ENCODE results near the gene NTRK1. TPM values are rescaled to one million over a fixed set of nuclear protein-coding genes. Genes with fewer than 3 reads are reported as not detected.
A peak's percentile ranks its signal among the peaks of the same experiment; 100 is the strongest.

Gene NTRK1
- total RNA-seq, 4 donors from 2014 or later = 0.09 to 0.57 TPM; not detected in 2

DNA sequence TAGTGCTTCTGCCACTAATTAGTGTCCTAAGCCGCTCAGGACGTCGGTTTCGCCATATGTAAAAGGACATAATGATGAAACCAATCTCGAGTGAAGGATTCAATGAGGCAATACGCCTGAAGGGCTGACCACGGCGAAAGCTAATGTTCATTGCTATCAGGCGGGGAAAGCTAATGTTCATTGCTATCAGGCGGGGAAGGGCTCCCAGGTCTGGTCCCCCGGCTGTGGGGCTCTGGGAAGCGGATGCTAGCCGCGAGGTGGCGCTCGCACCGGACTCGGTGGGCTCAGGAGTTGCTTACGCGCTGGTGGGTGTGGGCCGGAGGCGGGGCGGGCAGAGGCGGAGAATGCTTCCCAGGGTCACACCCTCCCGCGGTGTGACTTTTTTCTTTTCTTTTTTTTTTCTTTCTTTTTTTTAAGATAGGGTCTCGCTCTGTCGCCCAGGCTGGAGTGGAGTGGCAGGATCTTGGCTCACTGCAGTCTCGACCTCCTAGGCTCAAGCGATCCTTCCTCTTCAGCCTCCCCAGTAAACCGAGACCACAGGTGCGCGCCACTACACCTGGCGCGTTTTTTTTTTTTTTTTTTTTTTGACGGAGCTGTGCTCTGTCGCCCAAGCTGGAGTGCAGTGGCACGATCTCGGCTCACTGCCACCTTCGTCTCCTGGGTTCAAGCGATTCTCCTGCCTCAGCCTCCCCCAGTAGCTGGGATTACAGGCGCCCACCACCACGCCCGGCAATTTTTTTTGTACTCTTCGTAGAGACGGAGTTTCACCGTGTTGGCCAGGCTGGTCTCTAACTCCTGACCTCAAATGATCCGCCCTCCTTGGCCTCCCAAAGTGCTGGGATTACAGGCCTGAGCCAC is 31.8 kb downstream of the NTRK1 start:
- TF ChIP-seq, protein P1, sequence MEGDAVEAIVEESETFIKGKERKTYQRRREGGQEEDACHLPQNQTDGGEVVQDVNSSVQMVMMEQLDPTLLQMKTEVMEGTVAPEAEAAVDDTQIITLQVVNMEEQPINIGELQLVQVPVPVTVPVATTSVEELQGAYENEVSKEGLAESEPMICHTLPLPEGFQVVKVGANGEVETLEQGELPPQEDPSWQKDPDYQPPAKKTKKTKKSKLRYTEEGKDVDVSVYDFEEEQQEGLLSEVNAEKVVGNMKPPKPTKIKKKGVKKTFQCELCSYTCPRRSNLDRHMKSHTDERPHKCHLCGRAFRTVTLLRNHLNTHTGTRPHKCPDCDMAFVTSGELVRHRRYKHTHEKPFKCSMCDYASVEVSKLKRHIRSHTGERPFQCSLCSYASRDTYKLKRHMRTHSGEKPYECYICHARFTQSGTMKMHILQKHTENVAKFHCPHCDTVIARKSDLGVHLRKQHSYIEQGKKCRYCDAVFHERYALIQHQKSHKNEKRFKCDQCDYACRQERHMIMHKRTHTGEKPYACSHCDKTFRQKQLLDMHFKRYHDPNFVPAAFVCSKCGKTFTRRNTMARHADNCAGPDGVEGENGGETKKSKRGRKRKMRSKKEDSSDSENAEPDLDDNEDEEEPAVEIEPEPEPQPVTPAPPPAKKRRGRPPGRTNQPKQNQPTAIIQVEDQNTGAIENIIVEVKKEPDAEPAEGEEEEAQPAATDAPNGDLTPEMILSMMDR (IDR thresholded peaks at IDR 0.05) = peak; percentile 66 to 90 (median 80)
- TF ChIP-seq POLR2A (IDR thresholded peaks at IDR 0.05) = no peak
- intact Hi-C loops (cut with DNase I) = no loop called here
- WGBS, 2 donors = 1 to 5% methylated on average over 35 to 45 of the region's 48 CpGs
- no peaks in the 10 kb centered on the region for H3K36me3 ChIP-seq
- H3K27me3 ChIP-seq = peaks cover 0 to 61% (median 2%) of the 10 kb centered on the region in 4 donors
- H3K4me3 ChIP-seq = peak overlapping the region in 3 of 4 donors; percentile 48 to 65 (median 50)
- DNase-seq = no peak
- H3K27ac ChIP-seq = peak overlapping the region in 3 of 4 donors; percentile 87 to 89 (median 89)
- peaks cover 7 to 60% (median 19%) of the 10 kb centered on the region in 3 donors for H3K4me1 ChIP-seq
- no peaks in the 10 kb centered on the region for H3K9me3 ChIP-seq

DNA sequence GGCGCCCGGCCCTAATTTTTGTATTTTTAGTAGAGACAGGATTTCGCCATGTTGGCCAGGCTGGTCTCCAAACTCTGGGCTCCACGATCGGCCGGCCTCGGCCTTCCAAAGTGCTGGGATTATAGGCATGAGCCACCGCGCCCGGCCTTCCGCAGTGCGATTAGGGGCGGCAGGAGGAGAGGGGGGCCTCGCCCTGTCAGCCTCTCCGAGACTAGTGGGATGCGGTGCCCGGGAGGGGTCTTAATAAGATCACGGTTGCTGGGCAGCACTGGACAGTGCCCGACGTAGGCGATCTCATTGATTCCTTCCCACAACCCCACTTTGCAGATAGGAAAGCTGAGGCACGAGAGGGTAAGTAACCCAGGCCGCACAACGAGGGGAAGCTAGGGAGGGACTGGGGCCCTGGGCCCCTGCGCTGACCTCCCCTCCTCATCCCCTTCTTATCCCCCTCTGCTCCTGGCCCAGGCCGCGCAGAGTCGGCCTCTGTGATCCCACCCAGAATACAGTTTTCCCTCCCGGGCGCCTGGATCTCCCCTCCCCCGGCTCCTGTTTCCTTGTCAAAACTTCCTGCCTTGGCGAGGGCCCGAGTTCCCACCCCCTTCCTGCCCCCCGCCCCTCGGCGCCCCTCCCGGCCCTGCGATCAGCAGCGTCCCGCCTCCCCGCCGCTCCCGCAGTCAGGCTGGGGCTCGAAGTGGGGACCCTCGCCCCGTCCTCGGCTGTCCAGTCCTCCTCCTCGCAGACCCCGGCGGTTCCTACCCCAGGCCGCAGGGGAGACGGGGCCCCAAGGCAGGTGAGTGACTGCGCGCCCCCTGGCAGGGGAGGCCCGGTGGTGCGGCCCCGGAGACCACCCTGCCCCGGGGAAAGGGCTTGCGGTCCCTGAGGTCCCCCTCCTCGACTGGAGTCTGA is 32.6 kb downstream of the NTRK1 start, which contains the start of gene PEAR1:
Gene PEAR1 (plus strand): TSS at position 671 of the 906 bp plus-strand sequence. CDS start 10,209 bp downstream, outside the sequence.
- no peak for DNase-seq
- 16 to 25% methylated on average over 13 to 37 of the region's 60 CpGs for WGBS, 2 donors

DNA sequence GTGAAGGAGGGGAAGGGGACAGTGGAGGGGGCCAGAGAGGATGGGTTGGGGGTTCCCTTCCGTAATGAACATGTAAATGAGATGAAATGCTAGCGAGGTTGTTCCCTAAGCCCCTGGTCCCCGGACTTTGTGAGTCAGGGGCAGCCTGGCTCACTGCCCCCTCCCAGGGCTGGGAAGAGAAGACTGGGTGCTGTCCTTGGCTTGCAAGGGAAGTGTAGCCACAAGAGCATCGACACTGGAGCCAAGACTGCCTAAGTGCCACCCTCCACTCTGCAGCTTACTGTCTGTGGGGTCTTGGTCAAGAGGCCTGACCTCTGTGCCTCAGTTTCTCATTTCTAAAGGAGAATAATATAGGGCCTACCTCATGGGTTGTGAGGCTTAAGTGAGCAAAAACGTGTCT is 33.3 kb downstream of the NTRK1 start:
- Histone ChIP-seq H3K27ac (peak overlapping the region; percentile 69 to 89 (median 88)), H3K4me3 (peak overlapping the region; percentile 23 to 65 (median 49)), H3K9me3 (no peaks in the 10 kb centered on the region), H3K36me3 (no peaks in the 10 kb centered on the region), H3K27me3 (peaks cover 0 to 46% (median 2%) of the 10 kb centered on the region in 4 donors), H3K4me1 (peaks cover 11 to 75% (median 29%) of the 10 kb centered on the region in 3 donors)
- no peak for DNase-seq
- WGBS, 2 donors = 38 to 39% methylated on average over 4 to 5 of the region's 5 CpGs
- intact Hi-C loops (cut with DNase I) = no loop called here
- TF ChIP-seq, protein P1 (IDR thresholded peaks at IDR 0.05) = no peak
- no peak for TF ChIP-seq POLR2A (IDR thresholded peaks at IDR 0.05)

More for the DNA sequence above, 32.6 kb downstream of the NTRK1 start, which contains the start of gene PEAR1:
- H3K9me3 ChIP-seq = no peaks in the 10 kb centered on the region
- peaks cover 7 to 68% (median 26%) of the 10 kb centered on the region in 3 donors for H3K4me1 ChIP-seq
- peak within 1 kb of the TSS; percentile 23 to 65 (median 49) for H3K4me3 ChIP-seq
- peaks cover 0 to 52% (median 2%) of the 10 kb centered on the region in 4 donors for H3K27me3 ChIP-seq
- no peaks in the 10 kb centered on the region for H3K36me3 ChIP-seq
- peak in 1 of 4 donors; percentile 39 for TF ChIP-seq POLR2A (IDR thresholded peaks at IDR 0.05)
- TF ChIP-seq, protein P1 (IDR thresholded peaks at IDR 0.05) = no peak
- intact Hi-C loops (cut with DNase I) = no loop called here
- H3K27ac ChIP-seq = peak within 1 kb of the TSS; percentile 69 to 89 (median 88)

DNA sequence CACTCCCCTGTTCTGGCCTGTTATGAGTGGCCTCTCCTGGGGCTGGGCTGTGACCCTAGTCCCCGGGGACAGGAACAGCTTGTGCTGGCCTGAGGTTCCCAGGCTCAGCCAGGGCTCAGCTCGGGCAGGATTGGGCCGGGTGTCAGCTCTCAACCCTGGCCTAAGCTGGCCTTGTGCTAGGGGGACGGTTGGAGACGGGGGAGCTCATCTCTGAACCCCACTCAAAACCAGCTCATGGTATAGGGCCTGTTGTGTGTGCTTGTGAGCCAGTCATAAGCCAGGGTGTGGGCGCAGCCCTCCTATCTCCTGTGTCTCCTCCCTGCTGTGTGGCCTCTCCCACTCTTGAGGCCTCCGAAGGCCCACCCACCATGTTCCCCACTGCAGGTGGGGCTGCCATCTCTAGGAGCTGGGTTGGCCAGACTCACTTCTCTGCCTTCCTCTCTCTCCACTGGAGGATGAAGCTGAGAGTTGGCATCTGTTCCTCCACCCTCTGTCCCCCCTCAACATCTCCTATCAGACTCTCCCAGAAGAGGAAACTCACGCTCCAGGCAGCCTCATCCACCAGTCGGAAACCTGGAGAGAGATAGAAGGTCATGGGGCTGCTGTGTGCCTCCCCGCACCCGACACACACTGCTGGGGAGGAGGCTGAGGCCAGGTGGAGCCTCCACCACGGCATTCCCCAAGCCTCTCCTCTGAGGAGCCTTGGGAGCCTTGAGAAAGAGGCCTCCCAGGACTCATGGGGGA is 34.2 kb downstream of the NTRK1 start:
- peak overlapping the region in 3 of 4 donors; percentile 48 to 65 (median 50) for H3K4me3 ChIP-seq
- H3K36me3 ChIP-seq = no peaks in the 10 kb centered on the region
- DNase-seq = no peak
- peak overlapping the region; percentile 69 to 89 (median 88) for H3K27ac ChIP-seq
- peaks cover 11 to 84% (median 36%) of the 10 kb centered on the region in 3 donors for H3K4me1 ChIP-seq
- intact Hi-C loops (cut with DNase I) = no loop called here
- WGBS, 2 donors = 50 to 83% methylated on average over 2 to 3 of the region's 12 CpGs
- no peak for TF ChIP-seq POLR2A (IDR thresholded peaks at IDR 0.05)
- TF ChIP-seq, protein P1 (IDR thresholded peaks at IDR 0.05) = no peak
- peaks cover 0 to 55% (median 2%) of the 10 kb centered on the region in 4 donors for H3K27me3 ChIP-seq
- no peaks in the 10 kb centered on the region for H3K9me3 ChIP-seq

All from esophagus squamous epithelium (tissue), 5 donors.